GM18951 (cell line): ENCODE results near the gene IL6ST.
"Not testable (repeated sequence)": the region's sequence is repeated elsewhere in the genome, so short reads cannot be mapped to it uniquely, and the experiment has no call there.

ENCODE experiments used
- POLR2A ChIP-seq: IDR thresholded peaks from 4 replicates; pipeline ENCODE4 v1.6.1; 2011; ENCODE audit warnings: mild to moderate bottlenecking; ENCODE audit not compliant: insufficient read length, insufficient read depth; ENCODE audit errors: extremely low read depth
- in situ Hi-C: fragments of 300-500 bp; cut with MboI; formaldehyde crosslinking; loops from one replicate; pipeline ENCODE4 v1.12.0; 2022; ENCODE audit warnings: low sequenced_read_pairs, mixed read lengths, inconsistent platforms; ENCODE audit not compliant: unreplicated experiment

The IL6ST gene

GRCh38 chr5:55994998-55995914 is 493 bp upstream of the IL6ST start:
- TF ChIP-seq POLR2A, result peak; percentile 68
- in situ Hi-C loops, result loop anchor here (10.0 kb wide), 1 partner anchor 150 kb away; no protein-coding TSS in a partner anchor

- no peak for TF ChIP-seq POLR2A
- in situ Hi-C loops, result loop anchor here (10.0 kb wide), 1 partner anchor 151 kb away; no protein-coding TSS in a partner anchor
Measured at GRCh38 chr5:55993731-55994494, 850 bp downstream of the IL6ST start.

GRCh38 chr5:55993013-55993412 is 1.8 kb downstream of the IL6ST start:
- no peak for TF ChIP-seq POLR2A

GRCh38 chr5:55991768-55992486 is 2.8 kb downstream of the IL6ST start:
- TF ChIP-seq POLR2A, result no peak
- in situ Hi-C loops, result loop anchor here (10.0 kb wide), 1 partner anchor 153 kb away; no protein-coding TSS in a partner anchor

More at GRCh38 chr5:55993013-55993412, 1.8 kb downstream of the IL6ST start:
- in situ Hi-C loops, result loop anchor here (10.0 kb wide), 1 partner anchor 152 kb away; no protein-coding TSS in a partner anchor

- in situ Hi-C loops, result loop anchor here (10.0 kb wide), 1 partner anchor 154 kb away; no protein-coding TSS in a partner anchor
Measured at GRCh38 chr5:55990895-55991294, 3.9 kb downstream of the IL6ST start.

GRCh38 chr5:55989860-55990259 is 4.9 kb downstream of the IL6ST start:
- TF ChIP-seq POLR2A, result no peak
- in situ Hi-C loops, result loop anchor here (10.0 kb wide), 1 partner anchor 155 kb away; no protein-coding TSS in a partner anchor

- TF ChIP-seq POLR2A, result no peak
- in situ Hi-C loops, result no loop called here
Measured at GRCh38 chr5:55988979-55989638, 5.7 kb downstream of the IL6ST start.

- in situ Hi-C loops, result not testable (repeated sequence)
Measured at GRCh38 chr5:55988428-55988827, 6.3 kb downstream of the IL6ST start.

GRCh38 chr5:55986931-55987330 is 7.8 kb downstream of the IL6ST start:
- in situ Hi-C loops, result no loop called here
- no peak for TF ChIP-seq POLR2A

GRCh38 chr5:55985181-55985580 is 9.6 kb downstream of the IL6ST start:
- in situ Hi-C loops, result no loop called here
- TF ChIP-seq POLR2A, result no peak

- in situ Hi-C loops, result no loop called here
- no peak for TF ChIP-seq POLR2A
Measured at GRCh38 chr5:55983986-55984385, 10.8 kb downstream of the IL6ST start.

- TF ChIP-seq POLR2A, result no peak
- in situ Hi-C loops, result no loop called here
Measured at GRCh38 chr5:55982957-55983381, 11.8 kb downstream of the IL6ST start.
